NT2/D1 (cell line): Measurements from ENCODE around the gene CACNA2D2.

Experiments
- YY1 ChIP-seq: IDR thresholded peaks from 2 replicates; pipeline ENCODE4 v1.6.1; 2011; ENCODE audit not compliant: insufficient read length, insufficient read depth
- ZNF274 ChIP-seq: IDR thresholded peaks from 2 replicates; pipeline ENCODE4 v1.6.1; 2011; ENCODE audit warnings: mild to moderate bottlenecking, low read depth, low read length

GRCh38 chr3:50551681-50552435, 48.4 kb upstream of the CACNA2D2 start:
- TF ChIP-seq YY1 (no peak), ZNF274 (no peak)
